H9 (cell line): Measurements from ENCODE around the gene TMEM135. TPM values are rescaled to one million over a fixed set of nuclear protein-coding genes. Genes with fewer than 3 reads are reported as not detected.

ENCODE experiments used
- DNase-seq: peaks from one replicate; pipeline ENCODE4 v3.0.0-alpha.2; 2017
- H2AFZ ChIP-seq: one replicate; pipeline ENCODE4 v1.6.1; 2013; ENCODE audit warnings: mild to moderate bottlenecking, low read length, control low read depth, moderate library complexity
- H2AK5ac ChIP-seq: 2 replicates; pipeline ENCODE4 v1.6.1; 2013; ENCODE audit warnings: low read length, control low read depth, mixed read lengths; ENCODE audit not compliant: insufficient read length
- H2BK120ac ChIP-seq: one replicate; pipeline ENCODE4 v1.6.1; 2013; ENCODE audit warnings: low read depth, mild to moderate bottlenecking, low read length, control low read depth, inconsistent platforms; ENCODE audit not compliant: poor library complexity, severe bottlenecking
- H2BK12ac ChIP-seq: 2 replicates; pipeline ENCODE4 v1.6.1; 2013; ENCODE audit warnings: low read length, control low read depth, mixed read lengths, low read depth; ENCODE audit not compliant: insufficient read length
- H2BK15ac ChIP-seq: 2 replicates; pipeline ENCODE4 v1.6.1; 2013; ENCODE audit warnings: low read depth, low read length, control low read depth
- H2BK20ac ChIP-seq: one replicate; pipeline ENCODE4 v1.6.1; 2013; ENCODE audit warnings: low read depth, mild to moderate bottlenecking, low read length, control low read depth, inconsistent platforms; ENCODE audit not compliant: poor library complexity, severe bottlenecking
- H2BK5ac ChIP-seq: 2 replicates; pipeline ENCODE4 v1.6.1; 2013; ENCODE audit warnings: low read length, control low read depth, mixed read lengths; ENCODE audit not compliant: insufficient read length
- H3K14ac ChIP-seq: 2 replicates; pipeline ENCODE4 v1.6.1; 2013; ENCODE audit warnings: low read length, control low read depth; ENCODE audit not compliant: insufficient read depth
- H3K18ac ChIP-seq: 2 replicates; pipeline ENCODE4 v1.6.1; 2013; ENCODE audit warnings: low read depth, mild to moderate bottlenecking, mixed read lengths, low read length, control low read depth; ENCODE audit not compliant: insufficient read length
- H3K23ac ChIP-seq: 2 replicates; pipeline ENCODE4 v1.6.1; 2013; ENCODE audit warnings: low read length, control low read depth, mixed read lengths, low read depth; ENCODE audit not compliant: insufficient read length
- H3K23me2 ChIP-seq: 2 replicates; pipeline ENCODE4 v1.6.1; 2013; ENCODE audit warnings: low read depth, mild to moderate bottlenecking, mixed read lengths, low read length, control low read depth; ENCODE audit not compliant: insufficient read length, poor library complexity, severe bottlenecking
- H3K27ac ChIP-seq: 2 replicates; pipeline ENCODE4 v1.5.1; 2013; ENCODE audit warnings: low read length, control low read depth, mixed read lengths, low read depth; ENCODE audit not compliant: insufficient read length
- H3K27me3 ChIP-seq: 2 replicates; pipeline ENCODE4 v1.6.1; 2013; ENCODE audit warnings: low read length, control low read depth, inconsistent platforms; ENCODE audit not compliant: insufficient read depth
- H3K4ac ChIP-seq: 2 replicates; pipeline ENCODE4 v1.6.1; 2013; ENCODE audit warnings: low read depth, mild to moderate bottlenecking, control low read depth, inconsistent platforms, low read length, moderate library complexity
- H3K4me1 ChIP-seq: 2 replicates; pipeline ENCODE4 v1.6.1; 2013; ENCODE audit warnings: low read length, control low read depth, inconsistent platforms; ENCODE audit not compliant: insufficient read depth
- H3K4me2 ChIP-seq: 2 replicates; pipeline ENCODE4 v1.6.1; 2013; ENCODE audit warnings: low read length, control low read depth, mixed read lengths; ENCODE audit not compliant: insufficient read length, insufficient read depth
- H3K56ac ChIP-seq: 2 replicates; pipeline ENCODE4 v1.6.1; 2013; ENCODE audit warnings: low read depth, mild to moderate bottlenecking, mixed read lengths, low read length, control low read depth; ENCODE audit not compliant: insufficient read length
- H3K79me1 ChIP-seq: 2 replicates; pipeline ENCODE4 v1.6.1; 2013; ENCODE audit warnings: low read depth, mild to moderate bottlenecking, moderate library complexity, low read length, control low read depth, inconsistent platforms; ENCODE audit not compliant: insufficient read depth, poor library complexity, severe bottlenecking
- H3K79me2 ChIP-seq: 2 replicates; pipeline ENCODE4 v1.6.1; 2013; ENCODE audit warnings: low read length, control low read depth, inconsistent platforms; ENCODE audit not compliant: insufficient read depth
- H3K9ac ChIP-seq: 2 replicates; pipeline ENCODE4 v1.6.1; 2013; ENCODE audit warnings: low read length, control low read depth, mixed read lengths; ENCODE audit not compliant: insufficient read length; ENCODE audit errors: extremely low read depth
- H3K9me3 ChIP-seq: one replicate; pipeline ENCODE4 v1.6.1; 2013; ENCODE audit warnings: low read depth, low read length, inconsistent platforms; ENCODE audit not compliant: control insufficient read depth
- H3T11ph ChIP-seq: one replicate; pipeline ENCODE4 v1.6.1; 2013; ENCODE audit warnings: mild to moderate bottlenecking, low read length, control low read depth, inconsistent platforms
- H4K20me1 ChIP-seq: one replicate; pipeline ENCODE4 v1.6.1; 2013; ENCODE audit not compliant: control insufficient read depth, insufficient read length, insufficient read depth
- H4K5ac ChIP-seq: 2 replicates; pipeline ENCODE4 v1.6.1; 2013; ENCODE audit warnings: low read depth, mild to moderate bottlenecking, mixed read lengths, low read length, control low read depth; ENCODE audit not compliant: insufficient read length
- H4K8ac ChIP-seq: replicated peaks from 2 replicates; pipeline ENCODE4 v1.6.1; 2013; ENCODE audit warnings: low read length, control low read depth, mixed read lengths, low read depth; ENCODE audit not compliant: insufficient read length
- H4K91ac ChIP-seq: 2 replicates; pipeline ENCODE4 v1.6.1; 2013; ENCODE audit warnings: low read depth, mild to moderate bottlenecking, moderate library complexity, mixed read lengths, low read length, control low read depth; ENCODE audit not compliant: insufficient read length
- H3K27ac Mint-ChIP-seq, 3 experiments: 2 replicates in 2 of 3; 3 replicates in 1 of 3; pipeline ENCODE4 v1.8.0; 2020 to 2021; ENCODE audit warnings: mixed read lengths in 3 of 3, mild to moderate bottlenecking in 1 of 3, moderate library complexity in 1 of 3
- H3K27me3 Mint-ChIP-seq: 2 replicates; pipeline ENCODE4 v1.8.0; 2021; ENCODE audit warnings: low read depth, mild to moderate bottlenecking, moderate library complexity, mixed read lengths
- H3K36me3 Mint-ChIP-seq, 3 experiments: 2 replicates in 2 of 3; 3 replicates in 1 of 3; pipeline ENCODE4 v1.8.0; 2020 to 2021; ENCODE audit warnings: low read depth in 3 of 3, mixed read lengths in 3 of 3; ENCODE audit not compliant: insufficient read depth in 1 of 3
- H3K4me1 Mint-ChIP-seq, 2 experiments: 2 replicates each; pipeline ENCODE4 v1.8.0; 2020; ENCODE audit warnings: mixed read lengths in 2 of 2
- H3K4me3 Mint-ChIP-seq, 2 experiments: 2 replicates in 1 of 2; 3 replicates in 1 of 2; pipeline ENCODE4 v1.8.0; 2020 to 2021; ENCODE audit warnings: mild to moderate bottlenecking in 2 of 2, mixed read lengths in 2 of 2, moderate library complexity in 1 of 2
- H3K9me3 Mint-ChIP-seq, 2 experiments: 2 replicates in 1 of 2; 3 replicates in 1 of 2; pipeline ENCODE4 v1.8.0; 2020; ENCODE audit warnings: mild to moderate bottlenecking in 2 of 2, mixed read lengths in 2 of 2, moderate library complexity in 1 of 2
- WGBS: extraction: QIAGEN DNeasy Blood & Tissue Kit; methylation state at CpG from one replicate; pipeline ENCODE4 v1.1.7; 2013; ENCODE audit warnings: missing lambda C conversion rate, low lambda C conversion rate, mixed read lengths; ENCODE audit not compliant: insufficient read length; ENCODE audit errors: extremely low coverage; 5-methylcytosine and 5-hydroxymethylcytosine counted together
- total RNA-seq: library from RNA; stranded (reverse); gene quantifications from 2 replicates; pipeline ENCODE4 v1.2.1, GENCODE V29; 2021
- TF ChIP-seq, protein P1 (sequence below): fragments of 200-600 bp; sonication (generic); conservative IDR thresholded peaks from 3 replicates; pipeline ENCODE4 v1.8.0; 2021; ENCODE audit warnings: antibody characterized with exemption, mild to moderate bottlenecking

The TMEM135 gene
- total RNA-seq, 1 experiment from 2014 or later: 25.2 TPM

DNA sequence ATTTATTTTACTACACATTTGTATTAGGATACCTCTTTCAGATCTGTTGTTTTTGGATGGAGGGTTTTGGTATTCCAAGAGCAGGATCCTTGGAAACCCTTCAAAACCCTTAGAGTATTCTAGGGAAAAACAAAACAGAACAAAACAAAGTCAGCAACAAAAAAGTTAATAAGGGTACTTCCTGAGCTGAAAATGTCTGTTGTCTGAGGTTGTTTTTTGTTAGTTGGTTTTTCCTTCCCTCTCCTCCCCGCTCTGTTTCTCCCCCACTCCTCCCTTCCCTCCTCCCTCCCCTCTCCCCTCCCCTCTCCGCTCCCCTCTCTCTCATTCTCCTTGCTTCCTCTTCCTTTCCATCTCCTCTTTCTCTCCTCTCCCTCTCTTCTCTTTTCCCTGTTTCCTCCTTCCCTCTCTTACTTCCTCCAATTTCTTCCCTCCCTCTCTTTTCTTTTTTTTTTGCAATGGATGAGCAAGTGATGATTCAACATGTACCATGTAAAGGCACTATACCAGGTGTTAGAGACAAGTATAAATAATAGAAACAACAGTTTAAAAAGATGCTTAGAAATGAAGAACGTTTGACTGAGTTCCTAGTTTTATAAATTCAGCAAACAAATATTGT lies 160.6 kb downstream of the TMEM135 start:
- H3K4me1 ChIP-seq: no peaks in the 10 kb centered on the region
- H3K27me3 ChIP-seq: no peaks in the 10 kb centered on the region
- H3K9me3 ChIP-seq: no peaks in the 10 kb centered on the region
- H3K79me2 ChIP-seq: no peaks in the 10 kb centered on the region
- DNase-seq: no peak
- H4K91ac ChIP-seq: no peak overlapping the region
- WGBS: no CpG with 5 or more reads among the region's 3 CpGs
- TF ChIP-seq, protein P1, sequence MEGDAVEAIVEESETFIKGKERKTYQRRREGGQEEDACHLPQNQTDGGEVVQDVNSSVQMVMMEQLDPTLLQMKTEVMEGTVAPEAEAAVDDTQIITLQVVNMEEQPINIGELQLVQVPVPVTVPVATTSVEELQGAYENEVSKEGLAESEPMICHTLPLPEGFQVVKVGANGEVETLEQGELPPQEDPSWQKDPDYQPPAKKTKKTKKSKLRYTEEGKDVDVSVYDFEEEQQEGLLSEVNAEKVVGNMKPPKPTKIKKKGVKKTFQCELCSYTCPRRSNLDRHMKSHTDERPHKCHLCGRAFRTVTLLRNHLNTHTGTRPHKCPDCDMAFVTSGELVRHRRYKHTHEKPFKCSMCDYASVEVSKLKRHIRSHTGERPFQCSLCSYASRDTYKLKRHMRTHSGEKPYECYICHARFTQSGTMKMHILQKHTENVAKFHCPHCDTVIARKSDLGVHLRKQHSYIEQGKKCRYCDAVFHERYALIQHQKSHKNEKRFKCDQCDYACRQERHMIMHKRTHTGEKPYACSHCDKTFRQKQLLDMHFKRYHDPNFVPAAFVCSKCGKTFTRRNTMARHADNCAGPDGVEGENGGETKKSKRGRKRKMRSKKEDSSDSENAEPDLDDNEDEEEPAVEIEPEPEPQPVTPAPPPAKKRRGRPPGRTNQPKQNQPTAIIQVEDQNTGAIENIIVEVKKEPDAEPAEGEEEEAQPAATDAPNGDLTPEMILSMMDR: no peak
- H3K27ac ChIP-seq: no peak overlapping the region
- no peak overlapping the region for H2AK5ac ChIP-seq
- Mint-ChIP-seq H3K36me3 (0 out of 7 replicates have a peak, but pooled peaks cover 0 to 2% (median 0%) of the 10 kb centered on the region in 3 experiments), H3K27ac (no peak overlapping the region), H3K27me3 (no peaks in the 10 kb centered on the region), H3K9me3 (no peaks in the 10 kb centered on the region), H3K4me1 (peaks cover 3 to 6% of the 10 kb centered on the region in 2 experiments), H3K4me3 (no peak overlapping the region)
- no peak overlapping the region for H3K56ac ChIP-seq
- H2BK12ac ChIP-seq: no peak overlapping the region
- H3K4me2 ChIP-seq: no peak overlapping the region
- no peak overlapping the region for H3K18ac ChIP-seq
- no peak overlapping the region for H3T11ph ChIP-seq
- no peaks in the 10 kb centered on the region for H4K20me1 ChIP-seq
- H4K5ac ChIP-seq: no peak overlapping the region
- no peak overlapping the region for H2BK120ac ChIP-seq
- no peak overlapping the region for H2BK15ac ChIP-seq
- H4K8ac ChIP-seq: no peak overlapping the region
- H2AFZ ChIP-seq: no peak overlapping the region
- H2BK5ac ChIP-seq: no peak overlapping the region
- H3K14ac ChIP-seq: no peak overlapping the region
- H3K23me2 ChIP-seq: no peaks in the 10 kb centered on the region
- H2BK20ac ChIP-seq: no peak overlapping the region
- no peak overlapping the region for H3K23ac ChIP-seq
- H3K79me1 ChIP-seq: no peaks in the 10 kb centered on the region
- no peak overlapping the region for H3K9ac ChIP-seq
- no peak overlapping the region for H3K4ac ChIP-seq
